Measurements from ENCODE around the gene FILIP1L. TPM values are rescaled to one million over a fixed set of nuclear protein-coding genes. Genes with fewer than 3 reads are reported as not detected.
A peak's percentile ranks its signal among the peaks of the same experiment; 100 is the strongest.

FILIP1L gene
- total RNA-seq, 1 donor from 2014 or later = 1.5 TPM

DNA sequence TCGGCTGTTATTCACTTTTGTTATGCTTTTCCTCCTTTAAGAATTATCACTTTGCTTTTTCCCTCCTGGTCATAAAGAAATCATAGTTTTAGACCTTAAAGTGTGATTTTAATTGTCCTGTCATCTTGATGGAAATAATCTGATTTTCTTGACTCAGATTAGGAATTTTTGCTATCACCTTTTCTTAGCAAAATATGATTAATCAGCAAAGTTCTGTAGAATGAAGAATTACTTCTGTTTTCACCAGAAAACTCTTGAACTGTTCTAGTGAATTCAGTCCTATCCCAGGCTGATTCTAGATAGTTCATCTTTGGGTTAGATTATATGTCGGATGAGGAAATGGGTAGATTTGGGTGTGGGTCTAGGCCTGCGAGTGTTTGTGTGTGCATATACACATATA, 284.5 kb downstream of the FILIP1L start:
- DNase-seq (no peak), ATAC-seq (ENCODE audit: low read depth) (no peak)
- Mint-ChIP-seq H3K27ac (no peak overlapping the region), H3K4me1 (no peaks in the 10 kb centered on the region), H3K4me3 (no peak overlapping the region), H3K27me3 (no peaks in the 10 kb centered on the region), H3K36me3 (ENCODE audit: low read depth) (no peaks in the 10 kb centered on the region), H3K9me3 (no peaks in the 10 kb centered on the region)
- TF ChIP-seq, protein P1, sequence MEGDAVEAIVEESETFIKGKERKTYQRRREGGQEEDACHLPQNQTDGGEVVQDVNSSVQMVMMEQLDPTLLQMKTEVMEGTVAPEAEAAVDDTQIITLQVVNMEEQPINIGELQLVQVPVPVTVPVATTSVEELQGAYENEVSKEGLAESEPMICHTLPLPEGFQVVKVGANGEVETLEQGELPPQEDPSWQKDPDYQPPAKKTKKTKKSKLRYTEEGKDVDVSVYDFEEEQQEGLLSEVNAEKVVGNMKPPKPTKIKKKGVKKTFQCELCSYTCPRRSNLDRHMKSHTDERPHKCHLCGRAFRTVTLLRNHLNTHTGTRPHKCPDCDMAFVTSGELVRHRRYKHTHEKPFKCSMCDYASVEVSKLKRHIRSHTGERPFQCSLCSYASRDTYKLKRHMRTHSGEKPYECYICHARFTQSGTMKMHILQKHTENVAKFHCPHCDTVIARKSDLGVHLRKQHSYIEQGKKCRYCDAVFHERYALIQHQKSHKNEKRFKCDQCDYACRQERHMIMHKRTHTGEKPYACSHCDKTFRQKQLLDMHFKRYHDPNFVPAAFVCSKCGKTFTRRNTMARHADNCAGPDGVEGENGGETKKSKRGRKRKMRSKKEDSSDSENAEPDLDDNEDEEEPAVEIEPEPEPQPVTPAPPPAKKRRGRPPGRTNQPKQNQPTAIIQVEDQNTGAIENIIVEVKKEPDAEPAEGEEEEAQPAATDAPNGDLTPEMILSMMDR (IDR thresholded peaks at IDR 0.05) = no peak
- intact Hi-C loops (cut with micrococcal nuclease) = loop anchor here (5.0 kb wide), 1 partner anchor 1552 kb away; no protein-coding TSS in a partner anchor
- CTCF ChIA-PET = interaction anchor here (1.7 to 6.4 kb wide), 3 partner anchors 14 to 427 kb away, joined by 4 to 76 read pairs (median 5); no protein-coding TSS in a partner anchor
- POLR2A ChIA-PET = no interaction called here

DNA sequence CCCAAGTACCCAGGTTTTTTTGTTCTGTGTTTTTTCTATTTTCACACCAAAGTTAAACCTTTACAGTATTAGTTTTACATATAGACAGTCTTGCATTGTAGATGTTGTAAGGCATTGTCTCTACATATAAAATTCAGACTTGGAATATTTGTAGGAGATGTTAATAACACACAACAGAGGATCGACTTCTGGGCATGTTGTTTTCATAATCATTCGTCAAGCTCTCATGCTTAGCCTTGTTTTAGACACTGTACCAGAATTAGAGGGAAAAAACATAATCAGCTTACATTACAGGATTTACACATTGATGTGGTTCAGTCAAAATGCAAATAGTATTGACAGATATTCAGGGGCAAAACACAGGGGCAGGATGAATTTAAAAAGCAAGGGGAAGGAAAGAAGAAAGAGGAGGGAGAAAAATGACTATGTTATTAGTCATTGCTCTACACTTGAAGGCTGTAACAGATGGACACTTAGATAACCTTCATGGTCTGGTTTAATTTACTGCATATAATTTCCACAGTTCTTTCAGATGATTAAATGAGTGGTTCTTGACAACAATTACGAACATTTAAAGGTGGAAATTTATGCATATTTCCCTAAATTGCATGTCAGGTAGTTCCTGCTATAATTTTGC, 289.2 kb downstream of the FILIP1L start:
- Mint-ChIP-seq H3K27me3 (no peaks in the 10 kb centered on the region), H3K9me3 (no peaks in the 10 kb centered on the region), H3K4me3 (no peak overlapping the region), H3K27ac (no peak overlapping the region), H3K36me3 (ENCODE audit: low read depth) (peaks cover 4% of the 10 kb centered on the region), H3K4me1 (peaks cover 7% of the 10 kb centered on the region)
- ATAC-seq (ENCODE audit: low read depth) (no peak), DNase-seq (no peak)
- intact Hi-C loops (cut with micrococcal nuclease) = no loop called here
- POLR2A ChIA-PET = no interaction called here
- TF ChIP-seq, protein P1 (IDR thresholded peaks at IDR 0.05) = no peak
- CTCF ChIA-PET = no interaction called here

DNA sequence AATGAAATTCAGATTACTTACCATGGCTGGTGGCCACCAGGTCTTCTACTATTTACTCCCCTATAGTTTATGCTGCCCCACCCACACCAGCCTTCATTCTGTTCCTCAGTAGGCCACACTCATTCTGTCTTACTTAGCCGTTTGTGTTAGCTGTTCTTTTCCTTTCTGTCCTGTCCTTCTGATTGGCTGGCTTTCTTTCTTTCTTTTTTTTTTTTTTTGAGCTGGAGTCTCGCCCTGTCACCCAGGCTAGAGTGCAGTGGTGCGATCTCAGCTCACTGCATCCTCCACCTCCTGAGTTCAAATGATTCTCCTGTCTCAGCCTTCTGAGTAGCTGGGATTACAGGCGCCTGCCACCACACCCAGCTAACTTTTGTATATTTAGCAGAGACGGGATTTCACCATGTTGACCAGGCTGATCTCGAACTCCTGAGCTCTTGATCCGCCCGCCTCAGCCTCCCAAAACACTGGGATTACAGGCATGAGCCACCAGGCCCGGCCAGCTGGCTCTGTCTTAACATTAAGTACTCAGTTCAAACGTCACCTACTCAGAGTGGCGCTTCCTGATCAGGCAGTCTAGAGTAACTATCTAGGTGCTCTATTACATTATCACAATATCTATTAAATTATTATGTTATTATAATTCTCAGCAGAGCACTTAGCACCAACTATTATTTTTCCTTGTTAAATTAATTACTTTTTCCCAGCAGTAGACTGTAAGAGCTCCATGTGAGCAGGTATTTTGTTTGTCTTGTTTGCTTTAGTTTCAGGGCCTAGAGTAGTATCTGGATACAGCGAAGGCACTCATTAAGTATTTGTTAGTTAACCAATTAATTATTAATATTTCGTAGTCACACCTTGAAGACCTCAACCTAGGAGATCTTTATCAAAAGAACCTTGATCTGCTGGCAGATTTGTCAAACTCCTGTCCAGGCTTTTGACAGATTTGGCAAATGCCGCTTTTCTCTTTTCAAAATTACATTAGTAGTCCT, 290.3 kb downstream of the FILIP1L start:
- DNase-seq (no peak), ATAC-seq (ENCODE audit: low read depth) (no peak)
- H3K27me3 Mint-ChIP-seq = no peaks in the 10 kb centered on the region
- ChIA-PET CTCF (interaction anchor here (1.0 to 1.7 kb wide), 3 partner anchors 8 to 430 kb away, joined by 3 to 13 read pairs (median 4); no protein-coding TSS in a partner anchor), POLR2A (interaction anchor here (0.6 kb wide), 1 partner anchor 579 kb away, joined by 4 read pairs; no protein-coding TSS in a partner anchor)
- H3K9me3 Mint-ChIP-seq = no peaks in the 10 kb centered on the region
- intact Hi-C loops (cut with micrococcal nuclease) = no loop called here
- no peak overlapping the region for H3K4me3 Mint-ChIP-seq
- peaks cover 4% of the 10 kb centered on the region for H3K36me3 Mint-ChIP-seq (ENCODE audit: low read depth)
- H3K4me1 Mint-ChIP-seq = peaks cover 15% of the 10 kb centered on the region
- H3K27ac Mint-ChIP-seq = no peak overlapping the region
- TF ChIP-seq, protein P1 (IDR thresholded peaks at IDR 0.05) = no peak

DNA sequence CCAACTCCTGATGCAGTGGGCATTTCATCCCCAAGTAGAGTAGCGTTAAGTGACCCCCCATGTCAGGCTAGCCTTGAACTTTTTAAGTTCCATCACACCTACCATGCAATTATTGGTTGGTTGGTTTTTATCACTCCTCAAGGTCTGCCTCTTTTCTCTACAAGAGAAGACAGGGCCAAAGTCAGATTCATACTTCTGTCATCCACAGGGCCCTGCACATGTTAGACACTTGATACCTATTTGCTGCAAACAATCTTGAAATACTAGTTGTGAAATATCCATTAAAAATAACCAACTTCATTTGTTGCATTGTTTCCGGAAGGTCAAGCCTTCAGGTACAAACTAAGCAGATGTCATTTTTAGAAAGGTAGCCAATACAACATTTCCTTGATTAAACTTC, 295.5 kb downstream of the FILIP1L start:
- intact Hi-C loops (cut with micrococcal nuclease) = loop anchor here (5.0 to 10.0 kb wide), 5 partner anchors 228 to 1756 kb away; partner anchors contain the start of genes CPOX, PCNP and SENP7
- Mint-ChIP-seq H3K9me3 (no peaks in the 10 kb centered on the region), H3K4me1 (peaks cover 37% of the 10 kb centered on the region), H3K27ac (no peak overlapping the region), H3K4me3 (peak overlapping the region; percentile 97), H3K36me3 (ENCODE audit: low read depth) (peaks cover 10% of the 10 kb centered on the region), H3K27me3 (no peaks in the 10 kb centered on the region)
- TF ChIP-seq, protein P1 (IDR thresholded peaks at IDR 0.05) = no peak
- DNase-seq = no peak
- ATAC-seq (ENCODE audit: low read depth) = no peak
- ChIA-PET POLR2A (no interaction called here), CTCF (interaction anchor here (1.1 kb wide), 1 partner anchor 13 kb away, joined by 3 read pairs; no protein-coding TSS in a partner anchor)
